ENCODE results near the gene TMEM243.

Gene TMEM243

GRCh38 chr7:87171282-87171934 lies 48.1 kb downstream of the TMEM243 start:
- FAIRE-seq (no peak), DNase-seq (ENCODE audit: extremely low spot score, insufficient read length, low read depth) (no peak)

- DNase-seq (ENCODE audit: extremely low spot score, insufficient read length, low read depth) (no peak), FAIRE-seq (no peak)
These were observed 48.7 kb downstream of the TMEM243 start for GRCh38 chr7:87170828-87171227.

GRCh38 chr7:87164433-87164832 lies 55.1 kb downstream of the TMEM243 start:
- FAIRE-seq (no peak), DNase-seq (ENCODE audit: extremely low spot score, insufficient read length, low read depth) (no peak)

- DNase-seq (ENCODE audit: extremely low spot score, insufficient read length, low read depth): no peak
- peak; percentile 56 for FAIRE-seq
These were observed 60.0 kb downstream of the TMEM243 start for GRCh38 chr7:87159538-87159937.

GRCh38 chr7:87156709-87157108 lies 62.8 kb downstream of the TMEM243 start:
- no peak for DNase-seq (ENCODE audit: extremely low spot score, insufficient read length, low read depth)
- no peak for FAIRE-seq

- DNase-seq (ENCODE audit: extremely low spot score, insufficient read length, low read depth) (no peak), FAIRE-seq (peak; percentile 52)
These were observed 63.7 kb downstream of the TMEM243 start for GRCh38 chr7:87155788-87156187.

- FAIRE-seq: no peak
- no peak for DNase-seq (ENCODE audit: extremely low spot score, insufficient read length, low read depth)
These were observed 65.0 kb downstream of the TMEM243 start for GRCh38 chr7:87154569-87154968.

- FAIRE-seq (no peak), DNase-seq (ENCODE audit: extremely low spot score, insufficient read length, low read depth) (no peak)
These were observed 65.4 kb downstream of the TMEM243 start for GRCh38 chr7:87154166-87154565.

GRCh38 chr7:87152897-87153641 lies 66.5 kb downstream of the TMEM243 start:
- DNase-seq (ENCODE audit: extremely low spot score, insufficient read length, low read depth) (no peak), FAIRE-seq (no peak)

- FAIRE-seq (peak; percentile 86), DNase-seq (ENCODE audit: extremely low spot score, insufficient read length, low read depth) (peak; percentile 84)
These were observed 67.2 kb downstream of the TMEM243 start, which contains the start of gene DMTF1 for GRCh38 chr7:87152112-87152896. Gene DMTF1, plus strand, starts transcription at chr7:87152453. Its CDS starts 12,489 bp downstream, at chr7:87164942.

GRCh38 chr7:87151729-87152111 lies 67.8 kb downstream of the TMEM243 start:
- DNase-seq (ENCODE audit: extremely low spot score, insufficient read length, low read depth) (no peak), FAIRE-seq (no peak)

- DNase-seq (ENCODE audit: extremely low spot score, insufficient read length, low read depth): no peak
- no peak for FAIRE-seq
These were observed 68.4 kb downstream of the TMEM243 start for GRCh38 chr7:87151002-87151728.

- FAIRE-seq (peak; percentile 62), DNase-seq (ENCODE audit: extremely low spot score, insufficient read length, low read depth) (no peak)
These were observed 71.1 kb downstream of the TMEM243 start for GRCh38 chr7:87148332-87148955.

GRCh38 chr7:87147500-87147899 lies 72.0 kb downstream of the TMEM243 start:
- no peak for FAIRE-seq
- no peak for DNase-seq (ENCODE audit: extremely low spot score, insufficient read length, low read depth)

GRCh38 chr7:87146740-87147386 lies 72.7 kb downstream of the TMEM243 start:
- DNase-seq (ENCODE audit: extremely low spot score, insufficient read length, low read depth): no peak
- FAIRE-seq: no peak
